ENCODE results near the gene SLC25A44. TPM values are rescaled to one million over a fixed set of nuclear protein-coding genes. Genes with fewer than 3 reads are reported as not detected.

Gene SLC25A44
- total and polyA plus RNA-seq, 2 experiments from 2014 or later, result 14.3 to 15.4 TPM

- no peak for DNase-seq
- H3K9me3 ChIP-seq (ENCODE audit: low read depth), result no peaks in the 10 kb centered on the region
- H3K9me2 ChIP-seq (ENCODE audit: insufficient read depth), result no peaks in the 10 kb centered on the region
- H3K36me3 ChIP-seq (ENCODE audit: low read depth), result no peaks in the 10 kb centered on the region; the same call in 1 of the 2 replicates
- H3K4me3 ChIP-seq, result no peak overlapping the region
- peaks cover 75% of the 10 kb centered on the region for H3K79me2 ChIP-seq (ENCODE audit: insufficient read depth)
- H3K4me1 ChIP-seq (ENCODE audit: insufficient read depth), result peaks cover 5% of the 10 kb centered on the region; the same call in 1 of the 2 replicates
- H3K9ac ChIP-seq, result no peak overlapping the region
- WGBS, 2 experiments (ENCODE audit: low coverage in 1 of 2, low lambda C conversion rate in 2 of 2, missing lambda C conversion rate in 2 of 2), result 67 to 71% methylated on average over 2 of the region's 2 CpGs
- H3K27me3 ChIP-seq (replicated peaks; ENCODE audit: insufficient read depth), result no peaks in the 10 kb centered on the region
- no peak for TF ChIP-seq EZH2phosphoT487 (IDR thresholded peaks at IDR 0.05; ENCODE audit: insufficient read depth, low read depth)
- TF ChIP-seq EZH2 (IDR thresholded peaks at IDR 0.05; ENCODE audit: insufficient read depth, poor library complexity, severe bottlenecking), result no peak
- H4K20me1 ChIP-seq (ENCODE audit: insufficient read depth), result 0 out of 2 replicates have a peak, but pooled peaks cover 5% of the 10 kb centered on the region
- H3K4me2 ChIP-seq (ENCODE audit: unreplicated experiment), result no peak overlapping the region
- in situ Hi-C loops (cut with MboI), result no loop called here
- no peak overlapping the region for H2AFZ ChIP-seq
- H3F3A ChIP-seq (ENCODE audit: insufficient read depth), result no peaks in the 10 kb centered on the region
- H3K27ac ChIP-seq, result no peak overlapping the region
Measured at GRCh38 chr1:156196445-156196844, 2.5 kb downstream of the SLC25A44 start.

- H2AFZ ChIP-seq, result no peak overlapping the region
- H3K9ac ChIP-seq, result no peak overlapping the region
- H4K20me1 ChIP-seq (ENCODE audit: insufficient read depth), result 0 out of 2 replicates have a peak, but pooled peaks cover 5% of the 10 kb centered on the region
- H3K4me2 ChIP-seq (ENCODE audit: unreplicated experiment), result no peak overlapping the region
- TF ChIP-seq EZH2 (IDR thresholded peaks at IDR 0.05; ENCODE audit: insufficient read depth, poor library complexity, severe bottlenecking) (no peak), EZH2phosphoT487 (IDR thresholded peaks at IDR 0.05; ENCODE audit: insufficient read depth, low read depth) (no peak)
- H3K9me2 ChIP-seq (ENCODE audit: insufficient read depth), result no peaks in the 10 kb centered on the region
- DNase-seq, result no peak
- no peaks in the 10 kb centered on the region for H3K9me3 ChIP-seq (ENCODE audit: low read depth)
- H3F3A ChIP-seq (ENCODE audit: insufficient read depth), result peaks cover 10% of the 10 kb centered on the region; the same call in 1 of the 2 replicates
- in situ Hi-C loops (cut with MboI), result no loop called here
- no peak overlapping the region for H3K4me3 ChIP-seq
- no peaks in the 10 kb centered on the region for H3K27me3 ChIP-seq (replicated peaks; ENCODE audit: insufficient read depth)
- H3K27ac ChIP-seq, result no peak overlapping the region
- peaks cover 92% of the 10 kb centered on the region for H3K79me2 ChIP-seq (ENCODE audit: insufficient read depth)
- no peaks in the 10 kb centered on the region; the same call in 1 of the 2 replicates for H3K36me3 ChIP-seq (ENCODE audit: low read depth)
- H3K4me1 ChIP-seq (ENCODE audit: insufficient read depth), result peaks cover 15% of the 10 kb centered on the region
- 94 to 96% methylated on average over 5 of the region's 5 CpGs for WGBS, 2 experiments (ENCODE audit: low coverage in 1 of 2, low lambda C conversion rate in 2 of 2, missing lambda C conversion rate in 2 of 2)
Measured at GRCh38 chr1:156198831-156199349, 5.0 kb downstream of the SLC25A44 start.

GRCh38 chr1:156200044-156200443 is 6.1 kb downstream of the SLC25A44 start:
- no peaks in the 10 kb centered on the region; the same call in 1 of the 2 replicates for H3K36me3 ChIP-seq (ENCODE audit: low read depth)
- peaks cover 10% of the 10 kb centered on the region; the same call in 1 of the 2 replicates for H3F3A ChIP-seq (ENCODE audit: insufficient read depth)
- in situ Hi-C loops (cut with MboI), result no loop called here
- H3K79me2 ChIP-seq (ENCODE audit: insufficient read depth), result peaks cover 93% of the 10 kb centered on the region
- 0 out of 2 replicates have a peak, but pooled peaks cover 5% of the 10 kb centered on the region for H4K20me1 ChIP-seq (ENCODE audit: insufficient read depth)
- no peak overlapping the region for H3K4me2 ChIP-seq (ENCODE audit: unreplicated experiment)
- no peak overlapping the region for H3K9ac ChIP-seq
- H3K9me2 ChIP-seq (ENCODE audit: insufficient read depth), result no peaks in the 10 kb centered on the region
- H2AFZ ChIP-seq, result no peak overlapping the region
- DNase-seq, result no peak
- no peaks in the 10 kb centered on the region for H3K27me3 ChIP-seq (replicated peaks; ENCODE audit: insufficient read depth)
- H3K4me1 ChIP-seq (ENCODE audit: insufficient read depth), result peaks cover 10% of the 10 kb centered on the region
- no peaks in the 10 kb centered on the region for H3K9me3 ChIP-seq (ENCODE audit: low read depth)
- H3K27ac ChIP-seq, result no peak overlapping the region
- TF ChIP-seq EZH2 (IDR thresholded peaks at IDR 0.05; ENCODE audit: insufficient read depth, poor library complexity, severe bottlenecking) (no peak), EZH2phosphoT487 (IDR thresholded peaks at IDR 0.05; ENCODE audit: insufficient read depth, low read depth) (no peak)
- 95 to 97% methylated on average over 8 of the region's 8 CpGs for WGBS, 2 experiments (ENCODE audit: low coverage in 1 of 2, low lambda C conversion rate in 2 of 2, missing lambda C conversion rate in 2 of 2)
- no peak overlapping the region for H3K4me3 ChIP-seq

- no peaks in the 10 kb centered on the region for H3K9me2 ChIP-seq (ENCODE audit: insufficient read depth)
- peak; percentile 58 for DNase-seq
- no peaks in the 10 kb centered on the region for H3K27me3 ChIP-seq (replicated peaks; ENCODE audit: insufficient read depth)
- no peak overlapping the region for H2AFZ ChIP-seq
- H3K9ac ChIP-seq, result no peak overlapping the region
- peaks cover 10% of the 10 kb centered on the region; the same call in 1 of the 2 replicates for H3F3A ChIP-seq (ENCODE audit: insufficient read depth)
- H3K9me3 ChIP-seq (ENCODE audit: low read depth), result no peaks in the 10 kb centered on the region
- peaks cover 10% of the 10 kb centered on the region for H3K4me1 ChIP-seq (ENCODE audit: insufficient read depth)
- no peak overlapping the region; the same call in 1 of the 2 replicates for H3K27ac ChIP-seq
- in situ Hi-C loops (cut with MboI), result no loop called here
- H3K4me3 ChIP-seq, result no peak overlapping the region
- peaks cover 78% of the 10 kb centered on the region for H3K79me2 ChIP-seq (ENCODE audit: insufficient read depth)
- TF ChIP-seq EZH2 (IDR thresholded peaks at IDR 0.05; ENCODE audit: insufficient read depth, poor library complexity, severe bottlenecking), result no peak
- no peak for TF ChIP-seq EZH2phosphoT487 (IDR thresholded peaks at IDR 0.05; ENCODE audit: insufficient read depth, low read depth)
- H3K4me2 ChIP-seq (ENCODE audit: unreplicated experiment), result peak overlapping the region; percentile 50
- peaks cover 5% of the 10 kb centered on the region for H3K36me3 ChIP-seq (ENCODE audit: low read depth)
- 0 out of 2 replicates have a peak, but pooled peaks cover 2% of the 10 kb centered on the region for H4K20me1 ChIP-seq (ENCODE audit: insufficient read depth)
Measured at GRCh38 chr1:156203331-156203730, 9.4 kb downstream of the SLC25A44 start.
